ENCODE data around the gene AGRN.
A peak's percentile ranks its signal among the peaks of the same experiment; 100 is the strongest.

The AGRN gene

DNA sequence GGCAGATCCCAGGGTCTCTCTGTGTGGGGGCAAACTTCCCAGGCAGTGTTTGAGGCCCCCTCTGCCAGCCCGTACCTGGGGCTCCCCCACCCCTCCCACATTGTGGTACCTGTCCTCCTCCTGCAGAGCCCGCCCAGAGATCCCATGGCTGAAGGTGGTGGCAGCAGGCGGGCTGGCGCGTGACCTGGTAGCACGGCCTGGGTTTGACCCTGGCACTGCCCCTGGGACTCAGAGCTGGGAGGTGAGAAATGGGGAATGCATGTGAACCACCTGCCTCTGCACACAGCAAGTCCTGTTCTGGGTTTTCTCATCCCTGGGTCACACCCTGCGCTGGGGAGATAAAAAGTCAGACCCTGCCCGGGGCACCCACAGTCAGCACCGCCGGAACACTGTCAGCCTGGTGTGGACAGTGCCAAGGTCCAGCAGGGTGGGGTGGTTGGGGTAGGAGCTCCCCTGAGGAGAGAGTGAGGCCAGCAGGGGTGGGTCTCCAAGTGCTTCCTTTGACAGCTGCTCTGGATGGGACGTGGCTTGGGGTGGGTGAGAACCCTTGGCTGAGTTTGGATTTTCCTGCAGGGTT, 11.8 kb downstream of the AGRN start:
- peaks cover 17% of the 10 kb centered on the region for H3K27me3 ChIP-seq (ENCODE audit: control insufficient read depth, insufficient read depth, low read length, poor library complexity, severe bottlenecking)
- peaks cover 22% of the 10 kb centered on the region for H3K4me1 ChIP-seq (ENCODE audit: control insufficient read depth, insufficient read depth, low read length)
- peaks cover 3% of the 10 kb centered on the region for H3K36me3 ChIP-seq (ENCODE audit: control insufficient read depth, insufficient read depth, low read length)
- H3K9me3 ChIP-seq (ENCODE audit: control insufficient read depth, low read length) = no peaks in the 10 kb centered on the region
- H3K27ac ChIP-seq (ENCODE audit: insufficient read depth, low read depth, low read length, poor library complexity, severe bottlenecking) = no peak overlapping the region
- WGBS, 2 experiments = 91 to 93% methylated on average over 11 of the region's 11 CpGs
- H3K4me3 ChIP-seq (ENCODE audit: insufficient read depth, low read depth, low read length) = no peak overlapping the region

GRCh38 chr1:1032424-1032823, 12.5 kb downstream of the AGRN start:
- H3K27ac ChIP-seq (ENCODE audit: insufficient read depth, low read depth, low read length, poor library complexity, severe bottlenecking) = no peak overlapping the region
- no peaks in the 10 kb centered on the region for H3K9me3 ChIP-seq (ENCODE audit: control insufficient read depth, low read length)
- peaks cover 23% of the 10 kb centered on the region for H3K27me3 ChIP-seq (ENCODE audit: control insufficient read depth, insufficient read depth, low read length, poor library complexity, severe bottlenecking)
- 58% methylated on average over 16 of the region's 16 CpGs for WGBS, 2 experiments
- peaks cover 21% of the 10 kb centered on the region for H3K4me1 ChIP-seq (ENCODE audit: control insufficient read depth, insufficient read depth, low read length)
- no peak overlapping the region for H3K4me3 ChIP-seq (ENCODE audit: insufficient read depth, low read depth, low read length)
- H3K36me3 ChIP-seq (ENCODE audit: control insufficient read depth, insufficient read depth, low read length) = peaks cover 3% of the 10 kb centered on the region

- no peak overlapping the region for H3K27ac ChIP-seq (ENCODE audit: insufficient read depth, low read depth, low read length, poor library complexity, severe bottlenecking)
- H3K36me3 ChIP-seq (ENCODE audit: control insufficient read depth, insufficient read depth, low read length) = peaks cover 3% of the 10 kb centered on the region
- H3K27me3 ChIP-seq (ENCODE audit: control insufficient read depth, insufficient read depth, low read length, poor library complexity, severe bottlenecking) = peaks cover 29% of the 10 kb centered on the region
- WGBS, 2 experiments = 0% methylated on average over 73 of the region's 73 CpGs
- no peaks in the 10 kb centered on the region for H3K9me3 ChIP-seq (ENCODE audit: control insufficient read depth, low read length)
- peak overlapping the region; percentile 44 for H3K4me3 ChIP-seq (ENCODE audit: insufficient read depth, low read depth, low read length)
- peaks cover 24% of the 10 kb centered on the region for H3K4me1 ChIP-seq (ENCODE audit: control insufficient read depth, insufficient read depth, low read length)
Measured at GRCh38 chr1:1033009-1033587, 13.2 kb downstream of the AGRN start.

- Histone ChIP-seq H3K27me3 (ENCODE audit: control insufficient read depth, insufficient read depth, low read length, poor library complexity, severe bottlenecking) (peaks cover 36% of the 10 kb centered on the region), H3K36me3 (ENCODE audit: control insufficient read depth, insufficient read depth, low read length) (peaks cover 3% of the 10 kb centered on the region), H3K9me3 (ENCODE audit: control insufficient read depth, low read length) (no peaks in the 10 kb centered on the region), H3K4me3 (ENCODE audit: insufficient read depth, low read depth, low read length) (peak overlapping the region; percentile 44), H3K4me1 (ENCODE audit: control insufficient read depth, insufficient read depth, low read length) (peaks cover 25% of the 10 kb centered on the region), H3K27ac (ENCODE audit: insufficient read depth, low read depth, low read length, poor library complexity, severe bottlenecking) (no peak overlapping the region)
- WGBS, 2 experiments = 1 to 2% methylated on average over 71 of the region's 71 CpGs
Measured at GRCh38 chr1:1033731-1034438, 14.0 kb downstream of the AGRN start.

DNA sequence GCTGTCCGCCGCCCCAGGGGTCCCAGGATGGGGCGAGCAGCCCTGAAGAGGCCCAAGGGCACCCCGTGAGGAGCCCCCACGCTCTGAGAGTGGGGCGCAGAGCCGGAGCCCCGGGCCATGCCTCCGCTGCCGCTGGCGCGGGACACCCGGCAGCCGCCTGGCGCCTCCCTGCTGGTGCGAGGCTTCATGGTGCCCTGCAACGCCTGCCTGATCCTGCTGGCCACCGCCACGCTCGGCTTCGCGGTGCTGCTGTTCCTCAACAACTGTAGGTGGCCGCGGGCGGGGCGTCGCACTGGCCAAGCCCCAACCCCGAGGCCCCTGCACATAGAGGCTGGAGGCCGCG, 14.5 kb downstream of the AGRN start:
- peaks cover 30% of the 10 kb centered on the region for H3K4me1 ChIP-seq (ENCODE audit: control insufficient read depth, insufficient read depth, low read length)
- WGBS, 2 experiments = 45 to 53% methylated on average over 30 of the region's 30 CpGs

GRCh38 chr1:1035291-1035943, 15.5 kb downstream of the AGRN start:
- WGBS, 2 experiments = 90 to 94% methylated on average over 19 of the region's 19 CpGs
- Histone ChIP-seq H3K27ac (ENCODE audit: insufficient read depth, low read depth, low read length, poor library complexity, severe bottlenecking) (no peak overlapping the region), H3K4me3 (ENCODE audit: insufficient read depth, low read depth, low read length) (no peak overlapping the region), H3K4me1 (ENCODE audit: control insufficient read depth, insufficient read depth, low read length) (peaks cover 40% of the 10 kb centered on the region), H3K27me3 (ENCODE audit: control insufficient read depth, insufficient read depth, low read length, poor library complexity, severe bottlenecking) (peaks cover 52% of the 10 kb centered on the region), H3K36me3 (ENCODE audit: control insufficient read depth, insufficient read depth, low read length) (peaks cover 3% of the 10 kb centered on the region), H3K9me3 (ENCODE audit: control insufficient read depth, low read length) (no peaks in the 10 kb centered on the region)

More for the DNA sequence above, 14.5 kb downstream of the AGRN start:
- Histone ChIP-seq H3K27ac (ENCODE audit: insufficient read depth, low read depth, low read length, poor library complexity, severe bottlenecking) (no peak overlapping the region), H3K36me3 (ENCODE audit: control insufficient read depth, insufficient read depth, low read length) (peaks cover 3% of the 10 kb centered on the region), H3K9me3 (ENCODE audit: control insufficient read depth, low read length) (no peaks in the 10 kb centered on the region), H3K27me3 (ENCODE audit: control insufficient read depth, insufficient read depth, low read length, poor library complexity, severe bottlenecking) (peaks cover 42% of the 10 kb centered on the region), H3K4me3 (ENCODE audit: insufficient read depth, low read depth, low read length) (peak overlapping the region; percentile 44)

GRCh38 chr1:1037366-1038327, 17.7 kb downstream of the AGRN start:
- H3K4me1 ChIP-seq (ENCODE audit: control insufficient read depth, insufficient read depth, low read length) = peaks cover 28% of the 10 kb centered on the region
- 88 to 90% methylated on average over 30 of the region's 30 CpGs for WGBS, 2 experiments
- H3K4me3 ChIP-seq (ENCODE audit: insufficient read depth, low read depth, low read length) = no peak overlapping the region
- peaks cover 3% of the 10 kb centered on the region for H3K36me3 ChIP-seq (ENCODE audit: control insufficient read depth, insufficient read depth, low read length)
- H3K27me3 ChIP-seq (ENCODE audit: control insufficient read depth, insufficient read depth, low read length, poor library complexity, severe bottlenecking) = peaks cover 53% of the 10 kb centered on the region
- no peak overlapping the region for H3K27ac ChIP-seq (ENCODE audit: insufficient read depth, low read depth, low read length, poor library complexity, severe bottlenecking)
- H3K9me3 ChIP-seq (ENCODE audit: control insufficient read depth, low read length) = no peaks in the 10 kb centered on the region

DNA sequence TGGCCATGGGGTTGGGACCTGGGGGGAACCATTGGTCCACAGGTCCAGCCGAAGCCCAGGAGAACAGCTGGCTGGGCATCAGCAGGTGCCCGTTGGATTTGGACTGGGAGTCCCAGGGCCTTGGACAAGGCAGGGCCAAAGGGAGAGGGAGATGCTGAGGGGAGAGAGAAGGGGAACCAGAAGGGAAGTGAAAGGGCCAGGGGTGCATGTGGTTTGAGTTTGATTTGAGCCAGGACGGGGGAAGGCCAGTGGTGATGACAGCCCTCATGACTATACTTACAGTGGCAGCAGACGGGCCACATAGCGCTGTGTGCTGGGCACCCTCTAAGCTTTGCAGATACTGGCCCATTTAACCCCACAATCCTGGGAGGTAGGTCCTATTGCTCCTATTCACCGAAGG, 18.8 kb downstream of the AGRN start:
- Histone ChIP-seq H3K36me3 (ENCODE audit: control insufficient read depth, insufficient read depth, low read length) (peaks cover 3% of the 10 kb centered on the region), H3K27ac (ENCODE audit: insufficient read depth, low read depth, low read length, poor library complexity, severe bottlenecking) (no peak overlapping the region), H3K4me1 (ENCODE audit: control insufficient read depth, insufficient read depth, low read length) (peaks cover 28% of the 10 kb centered on the region), H3K27me3 (ENCODE audit: control insufficient read depth, insufficient read depth, low read length, poor library complexity, severe bottlenecking) (peaks cover 52% of the 10 kb centered on the region), H3K4me3 (ENCODE audit: insufficient read depth, low read depth, low read length) (no peak overlapping the region), H3K9me3 (ENCODE audit: control insufficient read depth, low read length) (no peaks in the 10 kb centered on the region)
- 89 to 90% methylated on average over 6 of the region's 6 CpGs for WGBS, 2 experiments

- H3K4me3 ChIP-seq (ENCODE audit: insufficient read depth, low read depth, low read length) = no peak overlapping the region
- H3K4me1 ChIP-seq (ENCODE audit: control insufficient read depth, insufficient read depth, low read length) = peaks cover 24% of the 10 kb centered on the region
- H3K27me3 ChIP-seq (ENCODE audit: control insufficient read depth, insufficient read depth, low read length, poor library complexity, severe bottlenecking) = peaks cover 46% of the 10 kb centered on the region
- H3K9me3 ChIP-seq (ENCODE audit: control insufficient read depth, low read length) = no peaks in the 10 kb centered on the region
- H3K27ac ChIP-seq (ENCODE audit: insufficient read depth, low read depth, low read length, poor library complexity, severe bottlenecking) = no peak overlapping the region
- 53 to 57% methylated on average over 16 to 17 of the region's 17 CpGs for WGBS, 2 experiments
- H3K36me3 ChIP-seq (ENCODE audit: control insufficient read depth, insufficient read depth, low read length) = peaks cover 3% of the 10 kb centered on the region
Measured at GRCh38 chr1:1039145-1039910, 19.4 kb downstream of the AGRN start.
